Neural crest cell (in vitro differentiated cells): ENCODE measurements around the gene OASL. TPM values are rescaled to one million over a fixed set of nuclear protein-coding genes. Genes with fewer than 3 reads are reported as not detected.

Source experiments
- DNase-seq: peaks from one replicate; pipeline ENCODE4 v3.0.0; 2021; ENCODE audit warnings: low read depth, mixed read lengths, low spot score
- H3K27ac Mint-ChIP-seq: one replicate; pipeline ENCODE4 v1.8.0; 2021; ENCODE audit warnings: mild to moderate bottlenecking, mixed read lengths; ENCODE audit not compliant: unreplicated experiment
- H3K27me3 Mint-ChIP-seq: 2 replicates; pipeline ENCODE4 v1.8.0; 2021; ENCODE audit warnings: low read depth, mild to moderate bottlenecking, mixed read lengths
- H3K36me3 Mint-ChIP-seq: 2 replicates; pipeline ENCODE4 v1.8.0; 2021; ENCODE audit warnings: low read depth, mild to moderate bottlenecking, mixed read lengths
- H3K4me1 Mint-ChIP-seq: 2 replicates; pipeline ENCODE4 v1.8.0; 2021; ENCODE audit warnings: mixed read lengths
- H3K4me3 Mint-ChIP-seq: one replicate; pipeline ENCODE4 v1.8.0; 2021; ENCODE audit warnings: mild to moderate bottlenecking, mixed read lengths
- H3K9me3 Mint-ChIP-seq: 2 replicates; pipeline ENCODE4 v1.8.0; 2021; ENCODE audit warnings: mixed read lengths
- CTCF ChIP-seq: fragments of 200-600 bp; sonication (generic); conservative IDR thresholded peaks from 2 replicates; pipeline ENCODE4 v1.5.0; 2021; ENCODE audit warnings: antibody characterized with exemption, mild to moderate bottlenecking
- total RNA-seq: library from RNA; stranded (reverse); gene quantifications from 2 replicates; pipeline ENCODE4 v1.2.1, GENCODE V29; 2021

Gene OASL
- total RNA-seq, 1 donor from 2014 or later = not detected

GRCh38 chr12:120994589-120995337 lies 44.3 kb downstream of the OASL start:
- Mint-ChIP-seq H3K9me3 (peaks cover 12% of the 10 kb centered on the region), H3K27me3 (peaks cover 9% of the 10 kb centered on the region), H3K4me3 (no peak overlapping the region), H3K27ac (no peak overlapping the region), H3K4me1 (no peaks in the 10 kb centered on the region), H3K36me3 (no peaks in the 10 kb centered on the region)
- no peak for DNase-seq
- TF ChIP-seq CTCF = no peak

- Mint-ChIP-seq H3K36me3 (no peaks in the 10 kb centered on the region), H3K4me3 (no peak overlapping the region), H3K27me3 (peaks cover 9% of the 10 kb centered on the region), H3K4me1 (no peaks in the 10 kb centered on the region), H3K27ac (no peak overlapping the region), H3K9me3 (peaks cover 12% of the 10 kb centered on the region)
- no peak for DNase-seq
- no peak for TF ChIP-seq CTCF
These were observed 45.0 kb downstream of the OASL start for GRCh38 chr12:120994059-120994458.

DNA sequence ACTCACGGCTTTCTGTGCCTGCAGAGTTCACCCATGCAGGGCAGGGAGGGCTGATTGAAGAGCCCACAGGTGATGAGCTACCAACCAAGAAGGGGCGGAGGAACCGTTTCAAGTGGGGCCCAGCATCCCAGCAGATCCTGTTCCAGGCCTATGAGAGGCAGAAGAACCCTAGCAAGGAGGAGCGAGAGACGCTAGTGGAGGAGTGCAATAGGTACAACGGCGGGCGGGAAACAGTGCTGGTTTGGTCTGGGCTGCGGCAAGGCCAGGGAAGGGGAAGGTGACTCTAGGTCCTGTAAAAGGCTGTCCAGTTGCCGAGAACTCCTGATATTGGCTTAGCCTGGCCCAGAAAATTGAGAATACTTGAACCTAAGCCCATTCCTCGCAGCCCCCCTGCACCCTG lies 45.5 kb downstream of the OASL start:
- H3K27ac Mint-ChIP-seq = no peak overlapping the region
- no peak for DNase-seq
- H3K36me3 Mint-ChIP-seq = no peaks in the 10 kb centered on the region
- no peak overlapping the region for H3K4me3 Mint-ChIP-seq
- H3K27me3 Mint-ChIP-seq = peaks cover 9% of the 10 kb centered on the region
- H3K4me1 Mint-ChIP-seq = no peaks in the 10 kb centered on the region
- TF ChIP-seq CTCF = no peak
- H3K9me3 Mint-ChIP-seq = peaks cover 12% of the 10 kb centered on the region

DNA sequence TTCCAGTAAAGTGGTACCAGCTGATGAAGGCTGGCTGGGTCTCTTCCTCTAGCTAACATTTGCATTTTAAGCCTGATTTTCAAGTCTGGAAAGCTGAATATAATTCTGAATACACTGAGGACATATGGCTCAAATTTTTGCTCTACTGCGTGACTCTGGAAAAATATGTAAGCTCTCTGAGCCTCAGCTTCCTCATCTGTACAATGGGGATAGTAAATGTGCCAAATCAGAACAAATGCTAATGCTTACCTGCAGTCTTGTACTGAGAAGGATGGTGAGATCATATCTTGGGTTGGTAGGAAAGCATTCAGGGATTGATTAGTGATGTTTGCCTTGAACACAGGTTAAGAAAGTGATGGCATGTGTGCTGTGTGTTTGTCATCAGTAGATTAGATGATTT lies 46.1 kb downstream of the OASL start:
- Mint-ChIP-seq H3K4me1 (no peaks in the 10 kb centered on the region), H3K9me3 (peaks cover 16% of the 10 kb centered on the region), H3K27me3 (peaks cover 9% of the 10 kb centered on the region), H3K4me3 (no peak overlapping the region), H3K36me3 (no peaks in the 10 kb centered on the region), H3K27ac (no peak overlapping the region)
- no peak for TF ChIP-seq CTCF
- DNase-seq = no peak

GRCh38 chr12:120991965-120992364 lies 47.1 kb downstream of the OASL start:
- Mint-ChIP-seq H3K36me3 (no peaks in the 10 kb centered on the region), H3K27me3 (peaks cover 9% of the 10 kb centered on the region), H3K4me1 (no peaks in the 10 kb centered on the region), H3K27ac (no peak overlapping the region), H3K9me3 (peaks cover 16% of the 10 kb centered on the region), H3K4me3 (no peak overlapping the region)
- no peak for TF ChIP-seq CTCF
- DNase-seq = no peak
